A549 (cell line): ENCODE data around the gene ZNF292.
"Not testable (repeated sequence)": the region's sequence is repeated elsewhere in the genome, so short reads cannot be mapped to it uniquely, and the experiment has no call there.

Experiments used
- EP300 ChIP-seq, 2 experiments: fragments of >200 bp; sonication (Bioruptor Twin); formaldehyde crosslinking; IDR thresholded peaks; 2 replicates in 1 of 2; 3 replicates in 1 of 2; pipeline ENCODE4 v1.6.1; 2016 to 2017
- JUN ChIP-seq, 2 experiments: fragments of >200 bp; sonication (Bioruptor Twin); formaldehyde crosslinking; IDR thresholded peaks; 2 replicates in 1 of 2; 3 replicates in 1 of 2; pipeline ENCODE4 v1.6.1; 2016 to 2017
- POLR2A ChIP-seq: IDR thresholded peaks from 2 replicates; pipeline ENCODE4 v1.6.1; 2012; ENCODE audit warnings: mild to moderate bottlenecking, low read length
- RAD21 ChIP-seq, 2 experiments: fragments of >200 bp in 1 of 2; sonication (Bioruptor Twin) in 1 of 2; formaldehyde crosslinking in 1 of 2; IDR thresholded peaks in 1 of 2; conservative IDR thresholded peaks in 1 of 2; 2 replicates in 1 of 2; 3 replicates in 1 of 2; pipeline ENCODE4 v1.6.1; 2012 to 2018; ENCODE audit warnings: inconsistent platforms in 1 of 2
- REST ChIP-seq: fragments of 200-600 bp; sonication (generic); IDR thresholded peaks from 2 replicates; pipeline ENCODE4 v1.6.1; 2016; ENCODE audit warnings: antibody characterized with exemption, mild to moderate bottlenecking, moderate library complexity
- RNF2 ChIP-seq: fragments of 200-600 bp; sonication (generic); IDR thresholded peaks from 2 replicates; pipeline ENCODE4 v1.6.1; 2016; ENCODE audit warnings: low read depth, mild to moderate bottlenecking, antibody characterized with exemption, moderate library complexity, borderline replicate concordance
- TF ChIP-seq, protein P1 (sequence below): fragments of >200 bp; sonication (Bioruptor Twin); formaldehyde crosslinking; IDR thresholded peaks from 3 replicates; pipeline ENCODE4 v1.5.1; 2016
- TF ChIP-seq, protein P2 (sequence below): IDR thresholded peaks from 2 replicates; pipeline ENCODE4 v1.6.1; 2012

DNA sequence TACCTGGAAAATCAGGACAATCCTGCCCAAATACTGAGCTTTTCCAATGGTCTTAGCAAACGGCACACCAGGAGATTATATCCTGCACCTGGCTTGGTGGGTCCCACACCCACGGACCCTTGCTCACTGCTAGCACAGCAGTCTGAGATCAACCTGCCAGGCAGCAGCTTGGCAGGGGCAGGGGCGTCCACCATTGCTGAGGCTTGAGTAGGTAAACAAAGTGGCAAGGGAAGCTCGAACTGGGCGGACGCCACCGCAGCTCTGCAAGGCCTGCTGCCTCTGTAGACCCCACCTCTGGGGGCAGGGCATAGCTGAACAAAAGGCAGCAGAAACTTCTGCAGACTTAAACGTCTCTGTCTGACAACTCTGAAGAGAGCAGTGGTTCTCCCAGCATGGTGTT, 15.4 kb upstream of the ZNF292 start:
- TF ChIP-seq RAD21 (conservative IDR thresholded peaks at IDR 0.05 in 1 of 2, IDR thresholded peaks at IDR 0.05 in 1 of 2); REST; EP300 (IDR thresholded peaks at IDR 0.05); JUN (IDR thresholded peaks at IDR 0.05); POLR2A; RNF2: not testable (repeated sequence)
- TF ChIP-seq, protein P1, sequence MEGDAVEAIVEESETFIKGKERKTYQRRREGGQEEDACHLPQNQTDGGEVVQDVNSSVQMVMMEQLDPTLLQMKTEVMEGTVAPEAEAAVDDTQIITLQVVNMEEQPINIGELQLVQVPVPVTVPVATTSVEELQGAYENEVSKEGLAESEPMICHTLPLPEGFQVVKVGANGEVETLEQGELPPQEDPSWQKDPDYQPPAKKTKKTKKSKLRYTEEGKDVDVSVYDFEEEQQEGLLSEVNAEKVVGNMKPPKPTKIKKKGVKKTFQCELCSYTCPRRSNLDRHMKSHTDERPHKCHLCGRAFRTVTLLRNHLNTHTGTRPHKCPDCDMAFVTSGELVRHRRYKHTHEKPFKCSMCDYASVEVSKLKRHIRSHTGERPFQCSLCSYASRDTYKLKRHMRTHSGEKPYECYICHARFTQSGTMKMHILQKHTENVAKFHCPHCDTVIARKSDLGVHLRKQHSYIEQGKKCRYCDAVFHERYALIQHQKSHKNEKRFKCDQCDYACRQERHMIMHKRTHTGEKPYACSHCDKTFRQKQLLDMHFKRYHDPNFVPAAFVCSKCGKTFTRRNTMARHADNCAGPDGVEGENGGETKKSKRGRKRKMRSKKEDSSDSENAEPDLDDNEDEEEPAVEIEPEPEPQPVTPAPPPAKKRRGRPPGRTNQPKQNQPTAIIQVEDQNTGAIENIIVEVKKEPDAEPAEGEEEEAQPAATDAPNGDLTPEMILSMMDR = not testable (repeated sequence)
- TF ChIP-seq, protein P2, sequence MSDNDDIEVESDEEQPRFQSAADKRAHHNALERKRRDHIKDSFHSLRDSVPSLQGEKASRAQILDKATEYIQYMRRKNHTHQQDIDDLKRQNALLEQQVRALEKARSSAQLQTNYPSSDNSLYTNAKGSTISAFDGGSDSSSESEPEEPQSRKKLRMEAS = not testable (repeated sequence)
